Uterus (tissue), 2 donors: Measurements from ENCODE around the gene FRG2C.
"Not testable (repeated sequence)": the region's sequence is repeated elsewhere in the genome, so short reads cannot be mapped to it uniquely, and the experiment has no call there.

ENCODE experiments used
- CTCF ChIP-seq, 4 experiments: fragments of 200-600 bp in 2 of 4; fragments of 450-650 bp in 2 of 4; sonication (generic) in 2 of 4; IDR thresholded peaks; one replicate each; pipeline ENCODE4 v1.5.1; 2016 to 2019; ENCODE audit warnings: antibody characterized with exemption in 4 of 4, mild to moderate bottlenecking in 2 of 4, moderate library complexity in 1 of 4
- POLR2A ChIP-seq, 2 donors: fragments of 450-650 bp; IDR thresholded peaks; one replicate each; pipeline ENCODE4 v1.6.1; 2016; ENCODE audit warnings: antibody characterized with exemption in 2 of 2, mild to moderate bottlenecking in 1 of 2, moderate library complexity in 1 of 2

GRCh38 chr3:75667757-75668701 is 3.9 kb downstream of the FRG2C start:
- TF ChIP-seq CTCF, POLR2A (IDR thresholded peaks at IDR 0.05): not testable (repeated sequence)
